Astrocyte (in vitro differentiated cells and primary cell): ENCODE measurements around the gene GRIK1.

ENCODE experiments used
- CTCF ChIP-seq: IDR thresholded peaks from 2 replicates; pipeline ENCODE4 v1.5.1; 2011; ENCODE audit warnings: low read depth, mild to moderate bottlenecking, inconsistent platforms, low read length, moderate library complexity; ENCODE audit not compliant: insufficient read depth
- EZH2 ChIP-seq: IDR thresholded peaks from 2 replicates; pipeline ENCODE4 v1.6.1; 2012; ENCODE audit warnings: mild to moderate bottlenecking, low read length, inconsistent platforms; ENCODE audit not compliant: insufficient read depth

DNA sequence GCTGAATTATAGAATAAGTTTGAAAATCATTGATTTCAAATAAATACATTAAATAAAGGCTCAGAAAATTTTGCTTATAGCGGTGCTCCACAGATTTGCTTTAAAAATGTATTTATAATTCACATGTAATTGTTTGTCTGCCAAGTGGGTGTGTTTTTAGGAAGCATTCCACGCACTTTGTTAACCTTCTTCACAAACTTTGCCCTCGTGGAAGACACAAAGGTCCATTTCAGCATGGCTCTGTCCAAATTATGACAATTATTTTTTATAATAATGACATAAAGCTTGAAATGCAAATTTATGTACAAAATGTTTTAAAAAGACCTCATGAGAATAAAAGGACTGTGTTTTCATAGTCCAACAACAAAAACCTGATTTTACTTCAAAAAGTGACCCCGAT lies 146.1 kb downstream of the GRIK1 start:
- no peak for TF ChIP-seq CTCF
- no peak for TF ChIP-seq EZH2
